Measurements from ENCODE around the gene ANO1.

DNA sequence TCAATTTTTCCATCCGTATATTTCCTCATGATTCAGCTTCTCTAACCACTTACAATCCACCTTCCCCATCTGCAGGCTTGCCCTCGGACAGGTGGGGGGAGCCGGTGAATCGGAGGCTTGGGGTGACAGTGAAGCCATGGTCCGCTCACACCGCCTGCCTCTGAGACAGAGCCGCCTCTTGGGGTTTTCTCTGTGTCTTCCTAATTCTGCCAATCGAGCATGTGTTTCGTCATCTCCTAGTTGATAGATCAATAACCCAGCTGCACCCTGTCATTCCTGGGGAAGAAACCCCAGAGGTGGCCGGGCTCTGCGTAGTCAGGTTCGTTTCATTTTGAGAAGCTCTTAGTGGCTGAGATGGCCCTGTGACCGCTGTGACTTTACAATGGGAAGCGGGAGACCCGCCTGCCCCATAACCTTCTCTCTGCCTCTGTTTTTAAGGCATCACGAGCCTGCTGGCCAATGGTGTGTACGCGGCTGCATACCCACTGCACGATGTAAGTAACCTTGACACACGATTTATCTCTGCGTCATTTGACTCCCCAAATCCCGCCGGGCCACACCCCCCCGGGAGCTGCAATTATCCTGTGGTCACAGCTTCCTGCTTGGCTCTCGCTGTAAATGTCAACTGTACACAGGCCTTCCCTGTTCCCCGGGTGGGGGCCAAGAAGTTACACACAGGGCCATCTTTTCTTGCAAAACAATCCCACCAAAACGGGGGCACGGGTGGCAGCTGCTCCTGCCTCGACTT, 33.3 kb downstream of the ANO1 start:
- TF ChIP-seq, protein P1, sequence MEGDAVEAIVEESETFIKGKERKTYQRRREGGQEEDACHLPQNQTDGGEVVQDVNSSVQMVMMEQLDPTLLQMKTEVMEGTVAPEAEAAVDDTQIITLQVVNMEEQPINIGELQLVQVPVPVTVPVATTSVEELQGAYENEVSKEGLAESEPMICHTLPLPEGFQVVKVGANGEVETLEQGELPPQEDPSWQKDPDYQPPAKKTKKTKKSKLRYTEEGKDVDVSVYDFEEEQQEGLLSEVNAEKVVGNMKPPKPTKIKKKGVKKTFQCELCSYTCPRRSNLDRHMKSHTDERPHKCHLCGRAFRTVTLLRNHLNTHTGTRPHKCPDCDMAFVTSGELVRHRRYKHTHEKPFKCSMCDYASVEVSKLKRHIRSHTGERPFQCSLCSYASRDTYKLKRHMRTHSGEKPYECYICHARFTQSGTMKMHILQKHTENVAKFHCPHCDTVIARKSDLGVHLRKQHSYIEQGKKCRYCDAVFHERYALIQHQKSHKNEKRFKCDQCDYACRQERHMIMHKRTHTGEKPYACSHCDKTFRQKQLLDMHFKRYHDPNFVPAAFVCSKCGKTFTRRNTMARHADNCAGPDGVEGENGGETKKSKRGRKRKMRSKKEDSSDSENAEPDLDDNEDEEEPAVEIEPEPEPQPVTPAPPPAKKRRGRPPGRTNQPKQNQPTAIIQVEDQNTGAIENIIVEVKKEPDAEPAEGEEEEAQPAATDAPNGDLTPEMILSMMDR (IDR thresholded peaks at IDR 0.05) = no peak
- TF ChIP-seq POLR2A (IDR thresholded peaks at IDR 0.05) = no peak
- TF ChIP-seq EP300 (IDR thresholded peaks at IDR 0.05) = no peak
